DND-41 (cell line): Measurements from ENCODE around the gene MOV10L1.

Experiments used
- ATAC-seq: fragments of 200-7000 bp; cut with Tn5 transposase; 3 replicates; pipeline ENCODE4 v1.9.1; 2021; ENCODE audit warnings: low read depth; ENCODE audit not compliant: insufficient read depth
- DNase-seq: peaks from one replicate; pipeline ENCODE4 v3.0.0-alpha.2; 2020
- H2AFZ ChIP-seq: 2 replicates; pipeline ENCODE4 v1.6.0; 2012; ENCODE audit warnings: low read depth, low read length
- H3K27ac ChIP-seq: 2 replicates; pipeline ENCODE4 v1.5.1; 2012; ENCODE audit warnings: low read length, inconsistent platforms
- H3K27me3 ChIP-seq: fragments of 200-600 bp; sonication (generic); 2 replicates; pipeline ENCODE4 v1.6.0; 2012; ENCODE audit warnings: low read length, mild to moderate bottlenecking, inconsistent platforms; ENCODE audit not compliant: insufficient read depth, poor library complexity
- H3K36me3 ChIP-seq: 2 replicates; pipeline ENCODE4 v1.5.1; 2012; ENCODE audit warnings: low read length, inconsistent platforms; ENCODE audit not compliant: insufficient read depth
- H3K4me1 ChIP-seq: 2 replicates; pipeline ENCODE4 v1.5.1; 2012; ENCODE audit warnings: mild to moderate bottlenecking, low read length; ENCODE audit not compliant: insufficient read depth
- H3K4me2 ChIP-seq: 2 replicates; pipeline ENCODE4 v1.6.0; 2012; ENCODE audit warnings: mild to moderate bottlenecking, moderate library complexity, low read length, inconsistent platforms; ENCODE audit not compliant: insufficient read depth
- H3K4me3 ChIP-seq, 2 experiments: fragments of 200-600 bp in 1 of 2; shearing (Covaris generic) in 1 of 2; 2 replicates each; pipeline ENCODE4 v1.5.1; 2012 to 2016; ENCODE audit warnings: inconsistent platforms in 2 of 2, low read length in 2 of 2, mild to moderate bottlenecking in 2 of 2, low read depth in 1 of 2, moderate library complexity in 1 of 2
- H3K79me2 ChIP-seq: 2 replicates; pipeline ENCODE4 v1.6.0; 2012; ENCODE audit warnings: low read length, inconsistent platforms; ENCODE audit not compliant: insufficient read depth
- H3K9ac ChIP-seq: 2 replicates; pipeline ENCODE4 v1.6.0; 2012; ENCODE audit warnings: low read depth, mild to moderate bottlenecking, inconsistent platforms, low read length, moderate library complexity
- H3K9me3 ChIP-seq: 2 replicates; pipeline ENCODE4 v1.5.1; 2012; ENCODE audit warnings: low read length, moderate library complexity, mild to moderate bottlenecking, inconsistent platforms; ENCODE audit not compliant: insufficient read depth, severe bottlenecking
- H4K20me1 ChIP-seq: 2 replicates; pipeline ENCODE4 v1.6.0; 2012; ENCODE audit warnings: low read length; ENCODE audit not compliant: insufficient read depth
- EZH2 ChIP-seq: IDR thresholded peaks from 3 replicates; pipeline ENCODE4 v1.6.1; 2012; ENCODE audit warnings: borderline replicate concordance, low read depth, mild to moderate bottlenecking, moderate library complexity, low read length, inconsistent platforms; ENCODE audit not compliant: severe bottlenecking
- TF ChIP-seq, protein P1 (sequence below): IDR thresholded peaks from 2 replicates; pipeline ENCODE4 v1.5.1; 2012; ENCODE audit warnings: borderline replicate concordance, low read length, moderate library complexity, mild to moderate bottlenecking; ENCODE audit not compliant: poor library complexity, severe bottlenecking; ENCODE audit errors: extremely low read depth

MOV10L1 gene

DNA sequence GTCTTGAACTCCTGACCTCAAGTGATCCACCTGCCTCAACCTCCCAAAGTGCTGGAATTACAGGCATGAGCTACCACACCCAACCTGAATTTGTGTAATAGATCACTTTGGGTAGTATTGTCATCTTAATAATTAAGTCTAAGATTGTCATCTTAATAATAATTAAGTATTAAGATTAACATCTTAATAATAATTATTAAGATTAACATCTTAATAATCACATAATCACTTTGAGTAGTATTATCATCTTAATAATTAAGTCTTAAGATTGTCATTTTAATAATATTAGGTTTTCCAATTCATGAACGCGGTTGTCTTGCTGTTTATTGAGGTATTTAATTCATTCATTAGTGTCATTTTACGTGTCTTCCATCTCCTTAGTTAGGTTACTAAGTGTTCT is 8.2 kb downstream of the MOV10L1 start:
- no peak for ATAC-seq
- no peak overlapping the region for H3K27ac ChIP-seq
- no peak overlapping the region for H3K4me3 ChIP-seq
- H3K36me3 ChIP-seq: no peaks in the 10 kb centered on the region
- H3K4me2 ChIP-seq: no peak overlapping the region
- no peaks in the 10 kb centered on the region for H3K27me3 ChIP-seq
- H4K20me1 ChIP-seq: no peaks in the 10 kb centered on the region
- H3K4me1 ChIP-seq: no peaks in the 10 kb centered on the region
- DNase-seq: no peak
- no peaks in the 10 kb centered on the region for H3K9me3 ChIP-seq
- no peak for TF ChIP-seq EZH2
- TF ChIP-seq, protein P1, sequence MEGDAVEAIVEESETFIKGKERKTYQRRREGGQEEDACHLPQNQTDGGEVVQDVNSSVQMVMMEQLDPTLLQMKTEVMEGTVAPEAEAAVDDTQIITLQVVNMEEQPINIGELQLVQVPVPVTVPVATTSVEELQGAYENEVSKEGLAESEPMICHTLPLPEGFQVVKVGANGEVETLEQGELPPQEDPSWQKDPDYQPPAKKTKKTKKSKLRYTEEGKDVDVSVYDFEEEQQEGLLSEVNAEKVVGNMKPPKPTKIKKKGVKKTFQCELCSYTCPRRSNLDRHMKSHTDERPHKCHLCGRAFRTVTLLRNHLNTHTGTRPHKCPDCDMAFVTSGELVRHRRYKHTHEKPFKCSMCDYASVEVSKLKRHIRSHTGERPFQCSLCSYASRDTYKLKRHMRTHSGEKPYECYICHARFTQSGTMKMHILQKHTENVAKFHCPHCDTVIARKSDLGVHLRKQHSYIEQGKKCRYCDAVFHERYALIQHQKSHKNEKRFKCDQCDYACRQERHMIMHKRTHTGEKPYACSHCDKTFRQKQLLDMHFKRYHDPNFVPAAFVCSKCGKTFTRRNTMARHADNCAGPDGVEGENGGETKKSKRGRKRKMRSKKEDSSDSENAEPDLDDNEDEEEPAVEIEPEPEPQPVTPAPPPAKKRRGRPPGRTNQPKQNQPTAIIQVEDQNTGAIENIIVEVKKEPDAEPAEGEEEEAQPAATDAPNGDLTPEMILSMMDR: no peak
- no peaks in the 10 kb centered on the region for H3K79me2 ChIP-seq
- no peak overlapping the region for H2AFZ ChIP-seq
- H3K9ac ChIP-seq: no peak overlapping the region

DNA sequence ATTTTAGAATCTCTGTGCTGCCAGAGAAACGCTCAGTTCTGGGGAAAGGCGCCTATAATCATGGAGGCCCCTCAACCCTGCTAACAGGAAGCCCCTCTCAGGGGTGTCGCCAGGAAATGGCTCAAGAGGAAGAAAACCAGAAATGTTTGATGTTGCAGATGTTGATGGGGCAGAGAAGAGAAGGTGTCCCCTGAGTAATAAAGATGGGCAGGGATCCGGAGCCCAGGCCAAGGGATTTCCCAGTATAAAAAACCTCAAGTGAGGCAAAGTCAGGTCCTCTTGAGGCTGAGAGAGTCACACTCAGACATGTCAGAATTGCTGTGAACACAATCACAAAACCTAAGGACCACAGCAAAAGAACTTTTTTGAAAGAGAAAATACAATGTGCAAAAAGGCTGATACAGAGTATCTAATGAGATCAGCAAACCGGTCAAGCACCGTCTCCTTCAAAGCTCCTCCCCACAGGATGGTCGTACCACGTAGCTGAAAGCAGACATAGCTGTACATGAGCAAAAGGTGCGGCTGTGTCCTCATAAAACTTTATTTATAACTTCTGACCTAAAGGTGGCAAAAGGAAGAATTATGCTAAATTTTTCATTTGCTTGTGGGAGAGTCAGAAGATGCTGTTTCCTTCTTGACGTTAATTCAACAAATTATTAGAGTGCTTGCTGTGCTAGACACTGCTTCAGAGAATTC is 12.2 kb downstream of the MOV10L1 start:
- Histone ChIP-seq H3K27me3 (peaks cover 3% of the 10 kb centered on the region), H3K79me2 (no peaks in the 10 kb centered on the region), H3K4me2 (no peak overlapping the region), H4K20me1 (no peaks in the 10 kb centered on the region), H3K4me3 (no peak overlapping the region), H3K27ac (no peak overlapping the region), H3K36me3 (no peaks in the 10 kb centered on the region), H2AFZ (no peak overlapping the region), H3K9ac (no peak overlapping the region), H3K9me3 (no peaks in the 10 kb centered on the region), H3K4me1 (no peaks in the 10 kb centered on the region)
- no peak for ATAC-seq
- DNase-seq: no peak
- no peak for TF ChIP-seq EZH2
- TF ChIP-seq, protein P1: no peak

DNA sequence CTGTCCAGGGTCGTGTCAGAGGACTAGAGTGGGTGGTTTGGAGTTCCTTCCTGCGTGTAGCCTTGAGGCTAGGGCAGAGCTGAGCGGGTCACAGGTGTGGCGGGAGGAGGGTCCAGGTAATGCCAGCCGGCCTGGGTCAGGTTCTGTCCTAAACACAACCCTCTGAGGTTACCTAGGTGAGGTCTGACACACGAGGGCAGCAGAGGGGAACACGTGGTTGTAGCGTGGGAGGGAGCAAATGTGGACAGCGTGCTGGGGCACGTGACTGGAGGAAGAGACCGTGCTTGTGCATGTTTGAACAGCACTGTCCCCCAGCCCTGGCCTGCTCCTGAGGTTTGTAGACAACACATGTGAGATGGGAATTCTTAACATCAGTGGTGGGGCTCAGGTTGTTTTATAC is 13.1 kb downstream of the MOV10L1 start:
- DNase-seq (no peak), ATAC-seq (no peak)
- Histone ChIP-seq H3K4me1 (no peaks in the 10 kb centered on the region), H3K9ac (no peak overlapping the region), H3K27me3 (peaks cover 3% of the 10 kb centered on the region), H4K20me1 (no peaks in the 10 kb centered on the region), H3K4me3 (no peak overlapping the region), H3K4me2 (no peak overlapping the region), H3K79me2 (no peaks in the 10 kb centered on the region), H3K27ac (no peak overlapping the region), H2AFZ (no peak overlapping the region), H3K9me3 (no peaks in the 10 kb centered on the region), H3K36me3 (no peaks in the 10 kb centered on the region)
- TF ChIP-seq EZH2: no peak
- TF ChIP-seq, protein P1: no peak
